ENCODE measurements around the gene CMIP.

Gene CMIP

GRCh38 chr16:81679721-81680430 is 235.3 kb downstream of the CMIP start:
- H3K27me3 ChIP-seq = no peaks in the 10 kb centered on the region
- peaks cover 82% of the 10 kb centered on the region for H3K36me3 ChIP-seq

GRCh38 chr16:81680444-81681275 is 236.1 kb downstream of the CMIP start:
- Histone ChIP-seq H3K4me3 (ENCODE audit: low read depth in 1 of 2, low read length in 1 of 2) (no peak overlapping the region), H3K4me1 (ENCODE audit: control insufficient read depth in 1 of 2, insufficient read depth in 1 of 2, low read depth in 1 of 2, low read length in 1 of 2) (no peaks in the 10 kb centered on the region), H3K27me3 (no peaks in the 10 kb centered on the region), H3K9me3 (no peaks in the 10 kb centered on the region), H3K27ac (no peak overlapping the region), H3K36me3 (peaks cover 80% of the 10 kb centered on the region)
- no peak for TF ChIP-seq CTCF (IDR thresholded peaks at IDR 0.05)

More at GRCh38 chr16:81679721-81680430, 235.3 kb downstream of the CMIP start:
- H3K4me3 ChIP-seq (ENCODE audit: low read depth in 1 of 2, low read length in 1 of 2) = no peak overlapping the region
- H3K9me3 ChIP-seq = no peaks in the 10 kb centered on the region
- H3K4me1 ChIP-seq (ENCODE audit: control insufficient read depth in 1 of 2, insufficient read depth in 1 of 2, low read depth in 1 of 2, low read length in 1 of 2) = no peaks in the 10 kb centered on the region
- no peak for TF ChIP-seq CTCF (IDR thresholded peaks at IDR 0.05)
- no peak overlapping the region for H3K27ac ChIP-seq

- Histone ChIP-seq H3K27me3 (no peaks in the 10 kb centered on the region), H3K27ac (no peak overlapping the region), H3K9me3 (no peaks in the 10 kb centered on the region), H3K4me3 (ENCODE audit: low read depth in 1 of 2, low read length in 1 of 2) (no peak overlapping the region), H3K4me1 (ENCODE audit: control insufficient read depth in 1 of 2, insufficient read depth in 1 of 2, low read depth in 1 of 2, low read length in 1 of 2) (no peaks in the 10 kb centered on the region), H3K36me3 (peaks cover 79% of the 10 kb centered on the region)
- TF ChIP-seq CTCF (IDR thresholded peaks at IDR 0.05) = no peak
These were observed 236.7 kb downstream of the CMIP start for GRCh38 chr16:81681311-81681710.

- Histone ChIP-seq H3K4me1 (ENCODE audit: control insufficient read depth in 1 of 2, insufficient read depth in 1 of 2, low read depth in 1 of 2, low read length in 1 of 2) (no peaks in the 10 kb centered on the region), H3K36me3 (peaks cover 68% of the 10 kb centered on the region), H3K27ac (no peak overlapping the region), H3K9me3 (no peaks in the 10 kb centered on the region), H3K27me3 (no peaks in the 10 kb centered on the region), H3K4me3 (ENCODE audit: low read depth in 1 of 2, low read length in 1 of 2) (no peak overlapping the region)
- TF ChIP-seq CTCF (IDR thresholded peaks at IDR 0.05) = no peak
These were observed 239.7 kb downstream of the CMIP start for GRCh38 chr16:81684242-81684837.

GRCh38 chr16:81684901-81685300 is 240.3 kb downstream of the CMIP start:
- Histone ChIP-seq H3K9me3 (no peaks in the 10 kb centered on the region), H3K27ac (no peak overlapping the region), H3K4me1 (ENCODE audit: control insufficient read depth in 1 of 2, insufficient read depth in 1 of 2, low read depth in 1 of 2, low read length in 1 of 2) (no peaks in the 10 kb centered on the region), H3K36me3 (peaks cover 62% of the 10 kb centered on the region), H3K27me3 (no peaks in the 10 kb centered on the region), H3K4me3 (ENCODE audit: low read depth in 1 of 2, low read length in 1 of 2) (no peak overlapping the region)
- TF ChIP-seq CTCF (IDR thresholded peaks at IDR 0.05) = no peak
